GM19025 (cell line): ENCODE results near the gene ZNF224.
"Not testable (repeated sequence)": the region's sequence is repeated elsewhere in the genome, so short reads cannot be mapped to it uniquely, and the experiment has no call there.

Source experiments
- ATAC-seq: cut with Tn5 transposase; IDR thresholded peaks from one replicate; pipeline ENCODE4 v1.9.1; 2021; ENCODE audit warnings: mild to moderate bottlenecking, low read depth, moderate library complexity; ENCODE audit not compliant: unreplicated experiment

Gene ZNF224

GRCh38 chr19:44121162-44121561 lies 27.0 kb downstream of the ZNF224 start:
- ATAC-seq: not testable (repeated sequence)

GRCh38 chr19:44131955-44132354 lies 37.8 kb downstream of the ZNF224 start:
- ATAC-seq: no peak

DNA sequence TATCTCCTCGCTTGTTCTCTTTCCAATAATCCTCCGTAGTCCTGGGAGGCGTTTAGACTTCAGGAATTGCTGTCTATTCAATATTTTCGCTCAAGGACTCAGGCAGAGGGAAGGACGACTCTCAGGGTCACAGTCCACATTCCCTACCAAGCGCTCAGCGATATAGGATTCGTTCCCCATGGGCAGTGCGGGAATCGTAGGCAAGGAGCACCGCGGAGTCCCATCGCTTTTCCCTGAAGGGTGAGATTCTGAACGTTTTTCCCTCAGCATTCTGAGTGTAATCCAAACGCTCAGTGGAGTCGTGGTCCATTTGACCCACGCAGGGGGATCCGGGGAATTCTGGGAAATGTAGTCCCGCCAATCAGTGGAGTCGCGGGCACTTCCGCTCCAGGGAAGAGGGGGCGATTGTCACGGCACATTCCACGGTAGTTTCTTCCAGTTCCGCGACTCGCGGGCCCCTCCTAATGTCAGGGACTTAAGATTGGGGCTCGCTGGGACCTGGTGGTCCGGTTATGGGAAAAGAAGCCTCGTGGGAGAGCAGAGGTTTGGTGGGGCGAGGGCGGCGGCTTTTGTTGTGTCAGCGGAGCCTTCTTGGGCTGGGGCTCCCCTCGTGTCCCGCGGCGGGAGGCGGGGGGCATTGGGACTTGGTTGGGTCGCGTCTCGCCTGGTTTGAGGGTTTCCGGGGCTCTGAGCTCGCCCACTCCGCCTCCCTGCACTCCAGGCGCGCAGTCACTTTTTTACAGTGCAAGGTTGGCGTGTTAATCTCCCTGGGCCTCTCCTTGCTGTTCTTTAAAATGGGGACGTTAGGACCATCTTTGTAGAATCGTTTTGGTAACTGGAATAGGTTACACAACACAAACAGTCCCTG lies 47.3 kb downstream of the ZNF224 start, which contains the start of gene ZNF234:
TSS of gene ZNF234 (plus strand) at position 364 of the 868 bp plus-strand sequence. CDS start 3,079 bp downstream, outside the sequence.
- ATAC-seq: no peak

DNA sequence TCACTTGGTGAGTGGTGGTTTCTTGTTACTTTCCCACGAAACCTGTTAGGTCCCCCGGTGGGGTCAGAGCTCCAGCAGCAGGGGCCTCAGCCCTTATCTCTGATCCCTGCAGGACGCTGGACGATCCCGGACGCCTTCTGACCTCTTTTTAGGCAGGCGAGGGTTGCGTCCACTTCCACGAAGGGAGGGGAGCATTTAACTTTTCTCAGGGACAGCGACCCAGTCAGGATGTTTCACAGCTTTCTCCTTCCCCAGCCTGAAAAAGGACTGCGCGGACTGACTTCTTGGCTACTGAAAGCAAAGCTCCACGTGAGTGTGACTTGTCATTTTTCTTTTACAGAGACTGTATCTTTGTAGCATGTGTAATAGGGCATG lies 47.9 kb downstream of the ZNF224 start:
- ATAC-seq: no peak

- ATAC-seq: no peak
These were observed 55.6 kb downstream of the ZNF224 start for GRCh38 chr19:44149776-44150175.

DNA sequence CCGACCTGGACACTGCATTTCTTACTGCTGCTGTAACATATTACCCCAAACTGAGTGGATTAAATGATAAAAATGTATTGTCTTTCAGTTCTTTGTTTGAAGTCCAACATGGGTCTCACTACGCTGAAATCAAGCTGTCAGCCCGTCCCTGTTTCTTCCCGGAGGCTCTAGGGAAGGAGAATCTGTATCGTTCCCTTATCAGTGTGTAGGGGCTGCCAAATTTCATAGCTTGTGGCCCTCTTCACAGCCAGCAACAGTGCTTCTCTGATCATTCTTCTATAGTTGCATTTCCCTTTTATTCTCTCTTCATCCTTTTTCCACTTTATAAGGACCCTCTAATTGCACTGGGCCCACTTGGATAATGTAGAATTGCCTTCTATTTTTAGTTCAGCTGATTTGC lies 57.3 kb downstream of the ZNF224 start:
- no peak for ATAC-seq

- no peak for ATAC-seq
These were observed 62.3 kb downstream of the ZNF224 start for GRCh38 chr19:44156475-44156874.
